ENCODE measurements around the gene RASAL3. TPM values are rescaled to one million over a fixed set of nuclear protein-coding genes. Genes with fewer than 3 reads are reported as not detected.
A peak's percentile ranks its signal among the peaks of the same experiment; 100 is the strongest.

The RASAL3 gene
- polyA plus RNA-seq, 12 donors, result 0.66 to 4.9 (median 1.0) TPM; not detected in 1

DNA sequence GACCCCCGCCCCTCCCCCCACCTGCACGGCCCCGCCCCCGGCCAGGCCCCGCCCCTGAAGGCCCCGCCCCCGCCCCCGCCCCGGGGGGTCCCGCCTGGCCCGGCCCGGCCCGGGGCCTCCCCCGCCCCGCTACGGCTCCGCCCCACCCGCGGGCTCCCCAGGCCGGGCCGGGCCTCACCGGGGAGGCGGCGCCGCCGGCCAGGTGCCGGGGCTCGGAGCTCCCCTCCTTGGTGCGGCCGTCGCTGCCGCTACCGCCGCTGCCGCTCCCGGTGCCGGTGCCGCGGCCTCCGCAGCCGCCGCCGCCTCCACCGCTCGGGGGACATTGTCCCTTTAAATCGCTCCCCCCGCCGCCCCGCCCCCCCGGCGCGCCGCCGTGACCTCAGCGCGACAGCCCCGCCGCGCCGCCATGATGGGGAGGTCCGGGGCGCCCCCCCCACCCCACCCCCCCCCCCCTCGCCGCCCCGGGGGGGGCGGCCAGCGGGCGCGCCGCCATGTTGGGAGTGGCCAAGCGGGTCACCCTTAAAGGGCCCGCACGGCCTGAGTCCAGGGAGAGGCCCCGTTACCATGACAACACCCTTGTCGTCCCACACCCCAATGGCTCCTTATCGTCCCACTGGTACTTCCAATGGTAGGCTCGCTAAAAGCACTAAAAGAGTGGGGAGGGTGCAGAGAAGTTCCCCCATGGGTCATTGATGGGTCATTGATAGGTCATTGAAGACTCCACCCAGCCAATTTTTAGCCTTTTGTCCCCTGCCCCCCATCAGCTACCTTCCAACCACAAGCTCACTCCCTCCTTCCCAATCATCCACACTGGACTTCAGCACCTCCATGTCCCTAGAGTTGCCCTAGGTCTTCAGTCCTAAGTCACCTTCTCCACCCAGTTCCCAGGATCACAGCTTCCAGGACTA, 14.5 kb downstream of the RASAL3 start, which contains the start of gene WIZ:
Gene WIZ, minus strand, starts transcription at position 337 of the 908 bp plus-strand sequence. CDS start 1,649 bp downstream, outside the sequence.
- DNase-seq, result peak; percentile 58

DNA sequence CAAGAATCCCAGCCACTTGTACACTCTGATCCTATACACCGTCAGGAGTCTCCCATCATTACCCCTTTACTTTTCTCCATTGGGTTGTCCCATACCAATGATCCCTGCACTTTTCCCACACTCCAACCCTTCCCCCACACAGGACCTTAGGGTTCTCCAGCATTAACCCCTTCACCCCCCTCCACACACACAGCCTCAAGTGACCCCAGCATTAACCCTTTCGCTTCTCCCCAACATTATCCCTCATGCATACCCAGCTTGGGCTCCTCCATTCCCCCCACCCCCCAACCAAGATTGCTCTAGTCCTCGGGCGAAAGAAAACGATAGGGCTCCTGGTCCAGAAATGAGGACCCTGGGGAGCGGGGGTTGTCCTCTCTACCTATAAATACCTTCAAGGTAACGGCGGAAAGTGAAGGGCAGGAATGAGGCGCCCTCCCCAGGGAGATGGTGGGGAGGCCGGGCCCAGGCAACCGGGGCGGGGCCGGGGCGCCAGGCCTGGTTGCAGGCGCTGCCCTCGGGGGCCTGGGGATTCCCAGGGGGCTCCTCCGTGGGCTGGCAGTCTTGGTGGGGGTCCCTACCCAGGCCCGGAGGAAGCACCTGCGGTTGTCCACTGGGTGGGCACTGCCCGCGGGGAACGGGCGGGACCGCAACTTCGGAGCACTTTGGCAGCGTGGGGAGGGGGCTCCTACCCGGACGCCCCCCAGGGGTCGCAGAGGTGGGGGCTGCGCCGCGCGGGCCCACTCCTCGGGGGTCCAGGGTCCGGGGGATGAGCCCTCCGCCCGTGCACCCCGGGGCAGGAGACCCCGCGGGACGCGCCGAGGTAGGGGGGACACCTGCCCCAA, 15.3 kb downstream of the RASAL3 start:
- no peak for DNase-seq

DNA sequence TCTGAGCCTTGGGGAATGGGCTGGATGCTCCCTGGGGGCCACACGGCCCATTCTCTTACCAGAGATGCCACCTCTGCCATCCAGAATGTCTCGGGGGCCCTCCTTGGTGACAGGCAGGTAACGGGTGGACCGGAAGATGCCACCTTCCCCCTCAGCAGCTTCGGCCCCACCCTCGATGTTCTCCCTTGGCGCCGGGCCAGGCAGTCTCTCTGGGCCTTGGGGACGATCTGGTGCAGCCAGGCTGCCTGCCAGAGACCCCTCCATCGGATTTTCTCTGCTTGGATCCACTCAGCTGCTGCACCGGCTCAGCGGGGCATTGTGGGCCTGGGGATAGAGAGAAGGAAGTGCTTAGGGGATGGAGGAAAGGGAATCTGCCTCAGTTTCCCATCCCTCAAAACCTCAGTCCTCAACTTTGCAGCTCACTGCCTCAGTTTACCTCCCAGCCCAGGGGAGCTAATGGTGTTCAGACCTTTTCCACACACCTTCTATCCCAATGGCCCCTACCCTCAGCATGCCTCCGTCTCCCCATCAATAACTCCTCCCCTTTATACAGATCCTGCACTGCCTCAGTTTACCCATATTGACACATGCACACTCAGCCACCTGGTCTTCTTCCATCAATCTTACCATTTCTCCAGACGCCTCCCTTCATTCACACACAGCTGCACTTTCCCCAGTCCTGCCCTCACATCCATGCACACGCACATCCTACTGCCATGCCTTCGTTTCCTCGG, 16.1 kb downstream of the RASAL3 start:
- no peak for DNase-seq

DNA sequence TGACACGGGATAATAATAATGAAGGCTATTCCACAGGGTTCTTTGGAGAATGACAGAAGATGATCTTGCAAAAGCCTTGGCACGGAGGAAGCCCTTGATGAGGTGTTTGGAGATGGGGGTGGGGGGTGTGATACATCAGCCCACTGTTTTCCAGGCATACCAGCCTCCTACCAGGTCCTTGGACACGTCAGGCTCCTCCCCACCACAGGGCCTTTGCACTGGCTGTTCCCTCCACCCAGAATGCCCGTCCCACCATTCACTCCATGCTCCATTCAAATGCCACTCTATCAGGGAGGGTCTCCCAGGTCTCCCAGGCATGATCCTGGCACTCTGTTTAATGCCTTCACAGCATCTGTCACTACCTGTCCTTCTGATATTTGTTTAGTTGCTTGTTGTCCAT, 17.3 kb downstream of the RASAL3 start:
- DNase-seq, result no peak

DNA sequence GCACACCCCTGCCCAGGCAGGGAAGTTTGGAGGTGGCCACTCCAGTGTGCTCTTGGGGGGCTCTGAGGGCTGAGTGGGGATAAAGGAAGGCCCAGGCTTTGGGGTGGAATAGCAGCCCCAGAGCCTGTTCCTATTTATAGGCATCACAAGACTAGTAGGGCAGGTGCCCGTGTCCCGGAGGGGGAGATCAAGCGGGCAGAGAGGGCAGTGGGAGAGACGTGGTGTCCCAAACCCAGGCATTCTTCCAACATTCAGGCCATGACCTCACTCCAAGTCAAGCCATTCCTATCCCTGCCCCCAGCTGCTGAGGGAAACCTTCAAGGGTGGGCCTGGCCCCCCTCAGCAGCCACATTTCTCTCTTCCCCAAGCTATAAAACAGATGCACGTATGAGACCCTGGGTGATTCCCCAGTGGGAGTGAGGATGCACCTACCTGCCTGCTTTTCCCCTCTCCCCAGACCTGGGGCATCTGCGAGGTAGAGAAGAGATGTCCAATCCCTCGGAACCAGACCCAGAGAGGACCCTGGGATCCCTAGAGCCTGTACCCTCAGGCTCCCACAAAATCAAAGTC, 18.5 kb downstream of the RASAL3 start:
- no peak for DNase-seq

DNA sequence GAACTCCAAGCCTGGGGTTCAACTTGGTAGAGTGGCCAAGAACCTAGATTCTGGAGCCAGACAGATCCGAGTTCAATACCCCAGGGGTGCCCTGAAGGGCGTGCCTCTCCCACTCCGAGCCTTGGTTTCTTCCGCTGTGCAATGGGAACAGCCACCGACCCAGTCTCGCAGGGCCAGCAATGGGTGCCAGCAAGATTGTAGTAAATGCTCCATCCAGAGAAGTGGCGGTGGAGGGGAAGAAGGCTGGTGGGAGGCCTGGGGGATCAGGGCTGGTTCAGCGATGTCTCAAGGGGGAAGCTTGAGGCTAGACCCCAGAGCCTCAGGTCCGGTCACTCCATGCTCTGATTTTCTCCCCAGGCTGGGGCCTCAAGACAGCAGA, 19.1 kb downstream of the RASAL3 start:
- no peak for DNase-seq

DNA sequence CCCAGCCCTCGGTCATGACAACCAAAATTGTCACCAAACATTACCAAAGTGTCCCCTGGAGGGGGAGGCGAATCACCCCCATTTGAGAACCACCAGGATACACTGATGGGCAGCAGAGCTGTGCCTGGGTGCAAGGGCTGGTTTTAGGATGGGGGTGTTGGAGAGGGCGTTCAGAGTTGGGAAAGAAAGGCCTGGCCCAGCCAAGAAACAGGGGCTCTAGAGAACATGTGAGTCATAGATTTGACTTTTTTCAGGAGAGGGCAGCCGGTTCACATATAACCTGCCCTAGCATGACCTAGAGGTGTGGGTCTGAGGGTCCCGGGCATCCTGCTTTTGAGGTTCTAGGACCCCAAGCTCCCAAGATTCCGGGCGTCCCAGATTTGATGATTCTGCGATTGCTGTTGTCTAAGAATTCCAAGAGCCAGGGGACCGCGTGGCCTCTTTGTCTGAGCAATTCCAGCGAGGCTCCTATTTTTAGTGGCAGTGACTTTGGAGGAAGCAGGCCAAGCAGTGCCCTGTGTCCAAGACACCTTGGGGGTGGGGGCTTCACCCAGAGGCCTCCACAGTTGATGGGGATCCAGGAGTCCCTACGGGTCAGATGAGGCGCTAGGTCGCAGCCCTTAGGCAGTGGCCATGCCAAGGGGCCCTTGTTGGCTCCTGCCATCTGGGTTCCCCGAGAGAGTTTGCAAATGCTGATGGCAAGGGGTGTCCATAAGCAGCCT, 19.7 kb downstream of the RASAL3 start:
- no peak for DNase-seq

DNA sequence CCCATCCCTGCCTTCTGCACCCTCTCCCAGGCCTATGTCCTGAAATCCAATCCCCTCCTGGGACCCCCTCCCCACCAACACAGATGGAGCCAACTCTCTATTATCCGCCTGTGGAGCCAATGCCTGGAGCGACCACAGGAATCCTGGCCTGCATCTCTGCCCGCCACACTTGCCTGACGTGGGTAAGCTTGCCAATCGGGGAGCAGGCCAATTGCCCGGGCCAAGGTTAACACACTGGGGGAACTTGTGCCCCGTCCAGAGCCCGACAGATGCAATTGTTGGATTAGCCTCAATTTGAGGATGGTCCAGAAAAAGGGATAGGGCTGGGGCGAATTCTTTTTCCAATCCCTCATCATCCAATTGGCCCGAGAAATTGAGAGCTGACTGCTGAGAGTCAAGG, 20.5 kb downstream of the RASAL3 start:
- no peak for DNase-seq

DNA sequence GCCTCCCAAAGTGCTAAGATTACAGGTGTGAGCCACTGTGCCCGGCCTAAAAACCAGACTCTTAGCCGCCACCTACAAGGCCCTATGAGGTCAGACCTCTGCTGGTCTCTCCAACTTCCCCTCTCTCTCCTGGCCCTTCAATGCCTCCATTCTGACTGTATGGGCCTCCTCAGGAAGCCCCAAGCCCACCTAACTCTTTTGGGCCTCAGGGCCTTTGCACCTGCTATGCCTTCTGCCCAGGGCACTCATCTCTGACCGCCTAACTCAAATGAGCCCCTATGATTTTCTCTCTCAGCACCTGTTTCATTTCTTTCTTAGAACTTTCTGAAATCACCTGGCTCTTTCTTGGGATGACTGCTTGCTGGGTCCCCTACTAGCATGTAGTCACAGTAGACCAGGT, 21.0 kb downstream of the RASAL3 start:
- DNase-seq, result no peak

DNA sequence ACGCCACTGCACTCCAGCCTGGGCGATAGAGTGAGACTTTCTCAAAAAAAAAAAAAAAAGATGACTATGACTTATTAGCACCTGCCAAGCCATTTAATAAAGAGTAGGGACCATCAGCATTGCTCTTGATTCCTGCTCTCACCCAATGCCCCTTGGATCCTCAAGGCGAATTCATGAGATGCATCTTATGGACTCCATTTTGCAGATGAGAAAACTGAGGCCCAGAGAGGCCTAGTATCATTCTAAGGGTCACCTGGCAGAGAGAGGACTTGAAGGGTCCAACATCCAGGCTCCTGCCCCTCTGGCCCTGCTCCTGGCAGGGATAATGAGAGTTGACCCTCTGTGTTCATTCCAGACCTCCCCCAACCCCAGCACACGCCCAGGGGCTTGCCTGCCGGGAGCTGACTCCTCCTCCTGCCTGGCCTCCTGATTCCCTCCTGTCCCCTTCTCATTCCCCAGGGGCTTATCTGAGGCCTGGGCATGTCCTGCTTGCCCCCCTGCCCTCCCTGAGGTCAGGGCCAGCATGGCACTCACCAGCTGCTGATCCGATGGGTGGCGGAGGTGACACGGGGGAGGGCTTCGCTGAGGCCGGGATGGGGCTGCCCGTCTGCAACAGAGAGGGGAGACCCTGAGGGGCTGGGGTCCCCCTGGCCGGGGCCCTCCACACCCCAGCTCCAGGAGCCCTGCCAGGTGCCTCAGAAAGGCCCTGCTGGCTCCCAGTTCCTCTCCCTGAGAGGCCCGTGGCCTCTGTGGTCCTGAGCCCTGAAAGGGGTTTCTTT, 22.0 kb downstream of the RASAL3 start:
- DNase-seq, result no peak

DNA sequence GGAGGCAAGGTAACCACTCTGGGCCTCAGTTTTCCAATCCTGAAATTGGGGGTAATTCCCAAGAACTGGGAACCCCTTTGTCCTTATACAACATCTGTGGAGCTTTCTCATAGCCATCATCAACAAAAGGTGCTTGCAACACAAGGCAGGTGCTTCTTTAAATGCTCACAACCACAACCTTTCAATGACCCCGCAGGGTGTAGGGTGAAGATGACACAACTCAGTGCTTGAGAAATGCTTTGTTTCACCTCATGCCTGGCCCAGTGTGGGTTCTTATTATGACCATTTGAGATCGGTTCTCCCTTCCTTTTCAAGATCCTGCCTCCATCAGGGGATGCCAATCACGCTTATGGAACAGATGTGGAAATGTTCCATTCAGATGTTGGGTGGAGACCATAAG, 23.0 kb downstream of the RASAL3 start:
- DNase-seq, result no peak

DNA sequence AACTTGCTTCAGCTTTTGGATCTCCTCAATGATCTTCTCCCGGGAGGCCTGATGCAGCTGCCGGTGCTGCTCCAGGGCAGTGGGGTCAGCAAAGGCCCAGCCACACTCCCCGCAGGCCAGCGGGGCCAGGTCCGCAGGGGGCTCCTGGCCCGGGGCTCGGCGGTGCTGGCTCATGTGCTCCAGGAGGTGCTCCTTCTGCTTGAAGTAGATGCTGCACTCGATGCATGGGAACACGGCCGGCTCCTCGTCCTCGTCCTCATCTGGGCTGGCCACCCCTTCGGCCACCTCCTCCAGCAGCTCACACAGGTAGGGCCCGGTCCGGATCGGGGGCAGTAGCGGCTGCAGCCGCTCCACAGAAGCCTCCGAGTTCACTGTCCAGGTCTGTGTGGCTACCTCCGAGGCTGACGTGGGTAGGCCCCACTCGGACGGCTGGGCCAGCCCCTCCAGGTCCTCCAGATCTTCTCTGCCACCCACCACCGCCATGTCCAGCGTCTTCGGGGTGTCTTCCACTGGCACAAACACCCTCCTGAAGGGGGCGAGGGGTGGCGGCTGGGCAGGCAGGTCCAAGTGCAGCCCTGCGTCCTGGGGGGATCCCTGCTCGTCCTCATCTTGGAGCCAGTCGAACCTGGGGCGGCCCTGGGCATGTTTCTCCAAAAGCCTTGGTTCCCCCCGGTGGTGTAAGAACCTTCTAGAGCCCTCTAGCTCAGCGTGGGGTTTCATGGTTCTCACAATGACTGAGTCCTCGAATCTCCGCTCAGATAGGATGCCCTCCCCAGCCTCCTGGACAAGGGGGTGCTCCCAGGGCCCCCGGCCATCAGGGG, 24.3 kb downstream of the RASAL3 start:
- DNase-seq, result no peak

DNA sequence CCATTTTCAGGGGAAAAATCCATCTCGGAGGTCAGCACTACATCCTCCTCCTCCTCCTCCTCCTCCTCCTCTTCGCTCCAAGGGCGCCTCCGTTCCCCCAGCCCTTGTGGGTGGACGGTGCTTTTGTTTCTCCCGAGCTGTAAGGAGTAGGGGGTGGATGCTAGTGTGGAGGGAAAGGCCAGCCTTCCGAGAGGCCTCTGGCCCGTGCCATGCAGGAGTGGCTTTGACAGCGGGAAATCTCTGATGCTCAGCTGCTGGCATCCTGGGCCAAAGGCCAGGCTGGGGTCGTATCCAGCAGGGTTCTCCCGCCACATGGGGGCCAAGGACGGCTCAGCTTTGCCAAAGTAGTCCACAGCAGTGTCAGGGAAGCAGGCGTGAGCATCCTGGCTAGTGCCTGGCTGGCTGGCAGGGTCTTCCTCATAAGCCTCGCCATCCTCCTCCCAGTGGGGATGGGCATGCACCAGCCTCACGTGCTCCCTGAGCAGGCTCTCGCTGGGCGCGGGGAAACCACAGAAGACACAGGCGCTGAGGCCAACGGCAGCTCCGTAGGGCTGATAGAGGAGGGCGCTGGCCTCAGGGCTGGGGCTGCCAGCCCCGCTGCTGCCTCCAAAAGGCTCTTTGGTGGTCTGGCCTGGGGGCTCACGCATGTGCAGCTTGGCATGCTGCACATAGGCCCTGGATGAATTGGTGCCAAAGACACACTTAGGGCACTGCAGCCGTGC, 25.1 kb downstream of the RASAL3 start:
- DNase-seq, result no peak

DNA sequence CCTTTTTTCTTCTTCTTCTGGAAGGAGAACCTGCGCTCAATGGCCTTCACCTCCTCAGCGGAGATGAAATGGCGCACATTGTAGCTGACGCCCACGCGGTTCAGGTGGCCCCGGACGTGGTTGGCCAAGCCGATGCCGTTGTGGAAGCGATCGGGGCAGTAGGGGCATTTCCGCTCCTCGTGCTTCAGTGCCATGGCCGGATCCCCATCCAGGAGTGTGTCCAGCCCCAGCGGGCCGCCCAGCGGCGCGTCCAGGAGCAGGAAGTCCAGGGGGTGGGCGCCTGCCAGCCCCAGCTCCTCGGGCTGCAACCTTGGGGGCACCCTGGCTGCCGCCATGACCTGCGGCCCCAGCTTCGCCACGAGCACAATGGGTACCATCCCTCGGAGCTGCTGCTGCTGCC, 25.8 kb downstream of the RASAL3 start:
- DNase-seq, result no peak

DNA sequence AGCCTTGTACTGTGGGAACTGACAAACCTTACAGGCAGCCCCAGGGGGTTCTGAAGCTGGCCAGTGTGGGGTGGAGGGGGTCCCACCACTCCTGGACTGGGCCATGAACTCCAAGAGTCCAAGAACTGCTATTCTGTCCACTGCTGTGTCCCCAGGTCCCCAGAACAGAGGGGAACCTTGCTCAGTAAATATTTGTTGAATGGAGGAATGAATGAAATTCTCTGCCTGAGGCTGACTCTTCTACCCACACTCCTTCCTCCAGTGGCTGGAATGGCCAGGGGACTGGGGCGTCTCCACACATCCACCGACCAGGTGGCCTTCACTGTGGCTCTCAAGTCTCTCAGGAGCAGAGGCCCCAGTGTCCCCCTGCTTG, 26.2 kb downstream of the RASAL3 start:
- DNase-seq, result no peak

DNA sequence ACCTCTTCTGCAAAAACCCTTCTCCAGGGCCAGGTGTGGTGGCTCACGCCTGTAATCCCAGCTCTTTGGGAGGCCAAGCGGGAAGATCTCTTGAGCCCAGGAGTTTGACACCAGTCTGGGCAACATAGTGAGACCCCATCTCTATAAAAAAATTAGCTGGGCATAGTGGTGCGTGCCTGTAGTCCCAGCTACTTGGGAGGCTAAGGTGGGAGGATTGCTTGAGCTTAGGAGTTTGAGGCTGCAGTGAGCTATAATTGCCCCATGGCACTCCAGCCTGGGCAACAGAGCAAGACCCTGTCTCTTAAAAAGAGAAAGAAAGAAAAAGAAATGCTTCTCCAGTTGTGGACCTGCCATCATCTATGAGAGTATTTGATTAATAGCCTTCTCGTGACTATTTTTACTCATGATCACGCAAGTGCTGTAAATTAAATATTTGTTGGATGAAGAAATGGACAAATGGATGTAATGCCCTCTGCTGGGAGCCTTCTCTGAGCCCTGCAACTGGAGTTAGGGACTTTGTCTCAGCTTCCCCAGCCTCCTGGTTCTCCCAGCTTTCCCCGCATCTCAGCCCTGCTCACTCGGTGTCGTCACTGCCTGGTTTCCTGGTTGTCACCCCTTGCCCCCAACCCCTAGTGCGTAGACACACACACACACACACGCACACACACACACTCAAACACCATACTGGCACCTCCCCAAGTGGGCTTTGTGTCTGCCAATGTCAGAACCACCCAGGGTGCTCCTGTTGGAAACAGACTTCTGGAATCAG, 26.8 kb downstream of the RASAL3 start:
- DNase-seq, result no peak

DNA sequence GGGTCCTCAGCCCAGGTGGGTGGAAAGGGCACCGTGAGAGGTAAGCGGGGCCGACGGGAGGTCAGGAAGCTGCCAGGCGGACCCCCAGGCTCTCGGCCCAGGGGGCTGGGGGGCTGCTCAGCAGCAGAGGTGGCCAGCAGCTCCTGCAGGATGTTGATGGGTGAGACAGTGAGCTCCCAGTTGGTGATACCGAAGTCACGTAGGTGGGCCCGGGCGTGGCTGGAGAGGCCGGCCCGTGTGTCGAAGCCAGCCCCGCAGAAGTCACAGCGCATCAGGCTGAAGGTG, 27.6 kb downstream of the RASAL3 start:
- DNase-seq, result no peak

All from muscle of arm (tissue), 12 donors.